GM12872 (cell line): ENCODE results near the gene DCDC2B.

ENCODE experiments used
- CTCF ChIP-seq: IDR thresholded peaks from 3 replicates; pipeline ENCODE4 v1.5.1; 2011; ENCODE audit warnings: low read depth, mild to moderate bottlenecking, low read length, moderate library complexity; ENCODE audit not compliant: insufficient read depth

The DCDC2B gene

GRCh38 chr1:32179443-32180185 lies 29.3 kb upstream of the DCDC2B start, which contains the start of gene TXLNA:
TSS of gene TXLNA (plus strand) at chr1:32179675. CDS start at chr1:32180346, 671 bp downstream.
- TF ChIP-seq CTCF, result 0 out of 3 replicates have a peak, but pooled peaks have one; percentile 8

GRCh38 chr1:32180186-32181060 lies 28.5 kb upstream of the DCDC2B start:
- no peak for TF ChIP-seq CTCF

- TF ChIP-seq CTCF, result no peak
These were observed 27.8 kb upstream of the DCDC2B start for GRCh38 chr1:32181065-32181464.

GRCh38 chr1:32181563-32181962 lies 27.3 kb upstream of the DCDC2B start:
- TF ChIP-seq CTCF, result no peak

- TF ChIP-seq CTCF, result no peak
These were observed 26.8 kb upstream of the DCDC2B start for GRCh38 chr1:32182060-32182459.

GRCh38 chr1:32184650-32185049 lies 24.2 kb upstream of the DCDC2B start:
- TF ChIP-seq CTCF, result no peak

GRCh38 chr1:32186077-32186476 lies 22.8 kb upstream of the DCDC2B start:
- TF ChIP-seq CTCF, result no peak
